GM19351 (cell line): Measurements from ENCODE around the gene TMEM169.
"Not testable (repeated sequence)": the region's sequence is repeated elsewhere in the genome, so short reads cannot be mapped to it uniquely, and the experiment has no call there.

Source experiments
- ATAC-seq: cut with Tn5 transposase; IDR thresholded peaks from one replicate; pipeline ENCODE4 v1.9.1; 2021; ENCODE audit warnings: mild to moderate bottlenecking, moderate library complexity; ENCODE audit not compliant: unreplicated experiment

Gene TMEM169

GRCh38 chr2:216130346-216130971 is 48.7 kb downstream of the TMEM169 start:
- ATAC-seq, result no peak

DNA sequence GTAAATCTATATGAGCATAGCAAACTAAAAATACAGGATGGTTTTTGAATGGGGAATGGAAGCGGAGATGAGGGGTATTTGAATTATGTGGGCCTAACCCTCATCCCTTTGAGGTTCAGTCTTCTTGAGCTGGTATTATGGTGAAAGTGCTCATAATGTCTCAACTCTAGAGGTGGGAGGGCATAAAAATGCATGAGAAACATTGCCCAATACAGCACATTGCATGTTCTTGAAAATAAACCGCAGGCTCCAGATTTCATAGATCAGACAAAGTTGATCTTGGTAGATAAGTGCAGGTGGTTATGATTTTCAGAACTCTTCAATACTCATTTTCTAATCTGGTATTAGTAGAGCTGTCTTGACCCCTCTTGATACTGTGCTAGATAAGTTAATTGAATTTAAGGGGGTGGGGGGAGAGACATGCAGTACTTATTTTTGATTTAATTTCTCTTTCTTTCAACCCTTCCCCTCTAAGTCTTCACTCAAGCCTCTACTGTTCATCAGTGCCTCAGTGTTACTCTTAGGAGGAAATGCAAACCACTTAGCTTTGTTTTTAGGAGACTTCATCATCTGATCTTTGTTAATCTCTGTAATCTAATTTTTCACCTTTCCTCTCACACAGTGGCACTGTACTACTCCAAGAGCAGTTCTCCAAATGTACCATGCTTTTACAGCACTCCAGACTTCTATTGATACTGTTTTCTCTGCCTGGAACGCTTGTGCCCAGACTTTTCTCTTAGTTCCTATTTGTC is 49.6 kb downstream of the TMEM169 start:
- ATAC-seq, result no peak

GRCh38 chr2:216132585-216132984 is 50.9 kb downstream of the TMEM169 start:
- ATAC-seq, result no peak

GRCh38 chr2:216133397-216133796 is 51.7 kb downstream of the TMEM169 start:
- ATAC-seq, result no peak

GRCh38 chr2:216134958-216135541 is 53.3 kb downstream of the TMEM169 start:
- ATAC-seq, result no peak

GRCh38 chr2:216139884-216140283 is 58.2 kb downstream of the TMEM169 start:
- ATAC-seq, result no peak

GRCh38 chr2:216141516-216141915 is 59.8 kb downstream of the TMEM169 start:
- ATAC-seq, result not testable (repeated sequence)

DNA sequence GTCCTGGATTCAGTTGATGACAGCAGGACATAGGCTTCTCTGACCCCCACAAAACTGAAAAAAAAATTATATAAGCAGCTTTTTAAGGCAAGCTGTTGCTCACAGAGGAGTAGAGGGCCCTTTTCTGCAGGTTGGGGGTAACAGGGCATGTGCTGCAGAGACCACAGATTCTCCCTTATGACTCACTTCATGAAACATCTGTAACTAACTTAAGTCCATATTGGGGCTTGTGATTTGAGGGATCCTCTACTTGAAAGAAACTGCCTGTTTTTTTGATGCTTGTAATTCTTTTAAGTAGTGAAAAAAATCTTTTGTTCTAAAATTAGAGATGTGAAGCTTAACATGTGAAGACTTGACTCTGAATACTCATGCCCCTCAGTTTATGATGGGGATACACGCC is 60.8 kb downstream of the TMEM169 start:
- peak; percentile 99 for ATAC-seq

- ATAC-seq, result no peak
These were observed 62.7 kb downstream of the TMEM169 start for GRCh38 chr2:216144372-216144771.

GRCh38 chr2:216144857-216145256 is 63.1 kb downstream of the TMEM169 start:
- no peak for ATAC-seq

- ATAC-seq, result no peak
These were observed 64.9 kb downstream of the TMEM169 start for GRCh38 chr2:216146573-216146972.

- no peak for ATAC-seq
These were observed 65.7 kb downstream of the TMEM169 start for GRCh38 chr2:216147172-216148131.

- ATAC-seq, result no peak
These were observed 67.3 kb downstream of the TMEM169 start for GRCh38 chr2:216148983-216149382.

- no peak for ATAC-seq
These were observed 68.0 kb downstream of the TMEM169 start for GRCh38 chr2:216149741-216150140.

- no peak for ATAC-seq
These were observed 69.8 kb downstream of the TMEM169 start for GRCh38 chr2:216151313-216152025.
